NT2/D1 (cell line): ENCODE measurements around the gene THAP9.

Experiments used
- SUZ12 ChIP-seq: IDR thresholded peaks from 2 replicates; pipeline ENCODE4 v1.6.1; 2011; ENCODE audit not compliant: insufficient read length, insufficient read depth; ENCODE audit errors: extremely low read depth
- ZNF274 ChIP-seq: IDR thresholded peaks from 2 replicates; pipeline ENCODE4 v1.6.1; 2011; ENCODE audit warnings: mild to moderate bottlenecking, low read depth, low read length

GRCh38 chr4:82919386-82919785, 18.9 kb downstream of the THAP9 start:
- no peak for TF ChIP-seq ZNF274
- no peak for TF ChIP-seq SUZ12
